ENCODE measurements around the gene TMC2. TPM values are rescaled to one million over a fixed set of nuclear protein-coding genes. Genes with fewer than 3 reads are reported as not detected.

The TMC2 gene
- total RNA-seq, 1 experiment from 2014 or later, result not detected

DNA sequence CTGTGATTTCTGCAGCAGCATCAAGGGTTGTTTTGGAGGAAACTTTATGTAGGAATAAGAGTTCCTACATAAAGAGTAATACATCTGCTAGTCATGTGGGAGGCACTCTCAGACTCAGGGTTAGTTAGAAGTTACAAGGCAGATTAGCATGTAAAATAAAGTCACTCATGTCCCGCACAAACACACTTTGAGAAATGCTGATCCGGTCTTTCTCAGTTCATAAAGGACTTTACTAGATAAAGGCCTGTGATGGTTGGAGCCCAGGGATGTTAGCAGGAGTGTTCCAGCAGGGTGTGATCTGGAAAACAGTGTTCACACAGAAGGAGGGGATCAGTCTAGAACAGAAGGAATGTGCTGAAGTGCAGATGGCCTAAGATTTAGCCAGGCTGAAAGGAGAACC is 83.0 kb downstream of the TMC2 start:
- no peak for ATAC-seq
- Histone ChIP-seq H3K27me3 (ENCODE audit: control insufficient read depth, insufficient read depth, low read length) (peaks cover 10% of the 10 kb centered on the region), H3K4me3 (ENCODE audit: low read depth in 2 of 2, low read length in 2 of 2) (no peak overlapping the region), H3K4me1 (ENCODE audit: control insufficient read depth, insufficient read depth, low read length) (no peaks in the 10 kb centered on the region), H3K36me3 (ENCODE audit: control insufficient read depth, insufficient read depth, low read length) (no peaks in the 10 kb centered on the region), H3K27ac (ENCODE audit: low read length) (no peak overlapping the region), H3K9me3 (ENCODE audit: control insufficient read depth, insufficient read depth, low read depth, low read length) (no peaks in the 10 kb centered on the region)
- DNase-seq (ENCODE audit: low read depth, low spot score), result no peak
- CTCF ChIA-PET, result interaction anchor here (0.5 kb wide), 1 partner anchor 18 kb away, joined by 3 read pairs; no protein-coding TSS in a partner anchor
- intact Hi-C loops (cut with micrococcal nuclease; ENCODE audit: unreplicated experiment), result no loop called here
- TF ChIP-seq TCF7L2 (IDR thresholded peaks at IDR 0.05; ENCODE audit: low read depth, low read length) (no peak), REST (IDR thresholded peaks at IDR 0.05; ENCODE audit: insufficient read depth in 1 of 2, low read depth in 2 of 2, low read length in 1 of 2) (no peak), SIN3A (IDR thresholded peaks at IDR 0.05; ENCODE audit: borderline replicate concordance, insufficient read depth, low read depth, low read length) (no peak), POLR2AphosphoS5 (IDR thresholded peaks at IDR 0.05; ENCODE audit: low read depth, low read length) (no peak)
- POLR2A ChIA-PET, result no interaction called here
- in situ Hi-C loops (cut with HindIII; ENCODE audit: low pct_unique_long_range_greater_than_20kb, low sequenced_read_pairs), result no loop called here
- BruUV-seq (replicated peaks), result no TSS peak

DNA sequence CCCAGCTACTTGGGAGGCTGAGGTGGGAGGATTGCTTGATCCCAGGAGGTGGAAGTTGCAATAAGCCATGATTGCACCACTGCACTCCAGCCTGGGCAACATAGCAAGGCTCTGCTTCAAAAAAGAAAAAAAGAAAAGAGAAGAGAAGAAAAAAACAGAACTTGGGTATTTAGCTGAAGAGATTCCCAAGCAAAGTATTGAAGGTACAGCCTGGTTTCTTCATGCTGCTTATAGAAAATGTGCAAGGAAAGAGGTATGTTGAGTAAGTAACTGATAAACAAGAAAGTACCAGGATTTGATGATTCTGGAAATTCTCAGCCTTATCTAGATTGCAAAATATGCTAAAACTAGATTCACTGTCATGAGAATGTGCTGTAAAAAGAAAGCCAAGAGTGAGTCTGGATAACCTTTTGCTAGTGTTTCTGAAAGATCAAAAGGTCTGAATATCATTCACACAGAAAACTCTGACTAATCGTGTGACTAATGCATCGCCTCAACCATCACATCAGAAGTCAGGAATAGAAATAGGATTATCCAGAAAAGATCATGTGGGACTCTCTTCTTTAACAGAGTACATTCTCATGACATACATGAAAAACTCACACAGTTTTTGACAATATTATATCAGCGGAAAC is 83.7 kb downstream of the TMC2 start:
- Histone ChIP-seq H3K9me3 (ENCODE audit: control insufficient read depth, insufficient read depth, low read depth, low read length) (no peaks in the 10 kb centered on the region), H3K27me3 (ENCODE audit: control insufficient read depth, insufficient read depth, low read length) (peaks cover 10% of the 10 kb centered on the region), H3K4me3 (ENCODE audit: low read depth in 2 of 2, low read length in 2 of 2) (no peak overlapping the region), H3K27ac (ENCODE audit: low read length) (no peak overlapping the region), H3K36me3 (ENCODE audit: control insufficient read depth, insufficient read depth, low read length) (no peaks in the 10 kb centered on the region), H3K4me1 (ENCODE audit: control insufficient read depth, insufficient read depth, low read length) (no peaks in the 10 kb centered on the region)
- DNase-seq (ENCODE audit: low read depth, low spot score) (no peak), ATAC-seq (no peak)
- in situ Hi-C loops (cut with HindIII; ENCODE audit: low pct_unique_long_range_greater_than_20kb, low sequenced_read_pairs) (no loop called here), intact Hi-C loops (cut with micrococcal nuclease; ENCODE audit: unreplicated experiment) (no loop called here)
- POLR2A ChIA-PET, result no interaction called here
- TF ChIP-seq POLR2AphosphoS5 (IDR thresholded peaks at IDR 0.05; ENCODE audit: low read depth, low read length) (no peak), SIN3A (IDR thresholded peaks at IDR 0.05; ENCODE audit: borderline replicate concordance, insufficient read depth, low read depth, low read length) (no peak), TCF7L2 (IDR thresholded peaks at IDR 0.05; ENCODE audit: low read depth, low read length) (no peak), CTCF (IDR thresholded peaks at IDR 0.05) (no peak), REST (IDR thresholded peaks at IDR 0.05; ENCODE audit: insufficient read depth in 1 of 2, low read depth in 2 of 2, low read length in 1 of 2) (no peak)
- CTCF ChIA-PET, result no interaction called here
- BruUV-seq (replicated peaks), result no TSS peak
